Limb (tissue), 2 donors: ENCODE data around the gene RBM44.
A peak's percentile ranks its signal among the peaks of the same experiment; 100 is the strongest.
"Not testable (repeated sequence)": the region's sequence is repeated elsewhere in the genome, so short reads cannot be mapped to it uniquely, and the experiment has no call there.

Experiments
- DNase-seq, 2 donors: peaks; one replicate each; pipeline ENCODE4 v3.0.0-alpha.2; 2016; ENCODE audit errors: extremely low spot score in 2 of 2

The RBM44 gene

GRCh38 chr2:237858294-237859081 lies 59.9 kb downstream of the RBM44 start:
- DNase-seq = peak; percentile 73 to 78

GRCh38 chr2:237859082-237859433 lies 60.5 kb downstream of the RBM44 start:
- no peak for DNase-seq

GRCh38 chr2:237859533-237860272 lies 61.1 kb downstream of the RBM44 start, which contains the start of gene RAMP1:
Gene RAMP1, plus strand, starts transcription at chr2:237859623. Its CDS starts 53 bp downstream, at chr2:237859676.
- DNase-seq = peak in 1 of 2 donors; percentile 51

GRCh38 chr2:237860273-237860935 lies 61.8 kb downstream of the RBM44 start:
- DNase-seq = no peak

GRCh38 chr2:237861875-237862527 lies 63.4 kb downstream of the RBM44 start:
- DNase-seq = no peak

GRCh38 chr2:237862528-237862895 lies 63.9 kb downstream of the RBM44 start:
- DNase-seq = no peak

- DNase-seq = no peak
Observed at GRCh38 chr2:237863102-237863511, 64.5 kb downstream of the RBM44 start.

- DNase-seq = no peak
Observed at GRCh38 chr2:237863689-237864443, 65.3 kb downstream of the RBM44 start.

- DNase-seq = no peak
Observed at GRCh38 chr2:237864444-237864931, 65.9 kb downstream of the RBM44 start.

- DNase-seq = peak in 1 of 2 donors; percentile 32
Observed at GRCh38 chr2:237864940-237865622, 66.5 kb downstream of the RBM44 start.

- DNase-seq = no peak
Observed at GRCh38 chr2:237865623-237866041, 67.1 kb downstream of the RBM44 start.

- no peak for DNase-seq
Observed at GRCh38 chr2:237866101-237866621, 67.6 kb downstream of the RBM44 start.

- DNase-seq = no peak
Observed at GRCh38 chr2:237867465-237867864, 68.9 kb downstream of the RBM44 start.

- DNase-seq = not testable (repeated sequence)
Observed at GRCh38 chr2:237868074-237868473, 69.5 kb downstream of the RBM44 start.

GRCh38 chr2:237868631-237869342 lies 70.2 kb downstream of the RBM44 start:
- DNase-seq = peak in 1 of 2 donors; percentile 27

- no peak for DNase-seq
Observed at GRCh38 chr2:237869343-237870102, 70.9 kb downstream of the RBM44 start.

GRCh38 chr2:237870126-237870525 lies 71.5 kb downstream of the RBM44 start:
- DNase-seq = no peak
